ENCODE results near the gene CYREN.

- TF ChIP-seq SP2 (CRISPR knock-in tag; IDR thresholded peaks at IDR 0.05) = no peak
- no peak for TF ChIP-seq POLR2A (IDR thresholded peaks at IDR 0.05; ENCODE audit: insufficient read depth in 1 of 2, low read depth in 2 of 2, low read length in 2 of 2)
- TF ChIP-seq ZBTB33 (CRISPR knock-in tag; IDR thresholded peaks at IDR 0.05) = no peak
- TF ChIP-seq POLR2AphosphoS5 (IDR thresholded peaks at IDR 0.05; ENCODE audit: low read depth, low read length) = no peak
Observed at GRCh38 chr7:135205850-135206249, 35.3 kb upstream of the CYREN start.
